GM21360 (cell line): ENCODE data around the gene TWNK.

Experiments
- ATAC-seq: cut with Tn5 transposase; IDR thresholded peaks from one replicate; pipeline ENCODE4 v1.9.1; 2021; ENCODE audit warnings: mild to moderate bottlenecking, moderate library complexity; ENCODE audit not compliant: unreplicated experiment

The TWNK gene

DNA sequence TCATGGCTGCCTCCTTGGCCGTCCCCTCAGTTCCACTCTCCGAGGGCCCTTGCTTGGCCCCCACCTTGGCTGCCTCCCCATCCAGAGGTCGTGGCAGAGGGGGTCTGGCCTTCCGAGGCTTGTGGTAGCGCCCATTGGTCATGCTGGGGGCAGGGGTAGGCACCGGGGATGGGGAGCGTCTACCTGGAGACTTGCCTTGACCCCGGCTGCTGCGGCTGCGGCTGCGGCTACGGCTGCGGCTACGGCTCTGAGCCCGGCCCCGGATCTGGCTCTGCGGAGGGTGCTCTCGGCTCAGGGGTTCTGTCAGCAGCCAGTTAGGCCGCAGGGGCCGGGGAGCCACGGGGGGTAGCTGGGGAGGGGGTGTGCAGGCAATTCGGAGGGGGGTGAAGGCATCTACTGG is 23.0 kb downstream of the TWNK start:
- no peak for ATAC-seq

DNA sequence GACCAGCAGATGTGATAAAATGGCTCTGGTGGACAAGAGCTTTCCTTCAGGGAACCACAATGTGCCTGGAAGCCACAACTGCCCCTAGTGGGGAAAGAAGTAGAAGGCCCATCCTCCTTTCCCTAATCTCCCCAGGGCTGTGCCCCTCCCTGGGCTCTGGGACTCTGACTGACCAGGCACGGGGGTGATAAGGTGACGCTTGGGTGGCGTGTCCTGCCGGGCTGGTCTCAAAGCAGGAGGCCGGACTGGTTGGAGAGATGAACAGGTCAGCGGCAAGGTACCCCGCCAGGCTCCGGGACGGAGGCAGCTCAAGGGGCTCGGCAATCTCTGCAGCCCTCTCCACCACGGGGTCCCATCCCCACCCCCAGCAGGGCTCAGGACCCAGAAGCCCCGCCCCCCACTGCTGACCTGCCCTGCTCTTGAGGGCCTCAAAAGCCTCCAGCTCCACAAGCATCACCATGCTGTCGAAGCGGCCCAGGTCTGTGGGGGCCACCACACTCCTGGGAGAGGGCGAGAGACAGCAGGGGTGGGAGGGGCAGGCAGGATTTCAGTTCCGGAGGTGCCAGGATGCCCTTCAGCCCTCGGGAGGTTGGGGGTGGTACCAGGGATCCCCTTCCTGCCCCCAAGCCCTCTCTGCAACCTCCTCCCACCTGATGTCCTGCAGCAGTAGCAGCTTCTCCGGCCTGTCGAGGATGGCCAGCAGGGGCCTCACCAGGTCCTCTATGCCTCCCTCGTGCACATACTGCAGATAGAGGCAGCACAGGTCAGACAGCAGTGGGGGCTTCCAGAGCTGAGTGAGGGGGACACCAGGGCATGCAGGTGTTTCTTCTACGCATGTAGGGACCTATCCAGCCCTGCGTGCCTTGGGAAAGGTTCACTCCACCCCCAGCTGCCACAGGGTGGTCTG is 24.4 kb downstream of the TWNK start:
- no peak for ATAC-seq

DNA sequence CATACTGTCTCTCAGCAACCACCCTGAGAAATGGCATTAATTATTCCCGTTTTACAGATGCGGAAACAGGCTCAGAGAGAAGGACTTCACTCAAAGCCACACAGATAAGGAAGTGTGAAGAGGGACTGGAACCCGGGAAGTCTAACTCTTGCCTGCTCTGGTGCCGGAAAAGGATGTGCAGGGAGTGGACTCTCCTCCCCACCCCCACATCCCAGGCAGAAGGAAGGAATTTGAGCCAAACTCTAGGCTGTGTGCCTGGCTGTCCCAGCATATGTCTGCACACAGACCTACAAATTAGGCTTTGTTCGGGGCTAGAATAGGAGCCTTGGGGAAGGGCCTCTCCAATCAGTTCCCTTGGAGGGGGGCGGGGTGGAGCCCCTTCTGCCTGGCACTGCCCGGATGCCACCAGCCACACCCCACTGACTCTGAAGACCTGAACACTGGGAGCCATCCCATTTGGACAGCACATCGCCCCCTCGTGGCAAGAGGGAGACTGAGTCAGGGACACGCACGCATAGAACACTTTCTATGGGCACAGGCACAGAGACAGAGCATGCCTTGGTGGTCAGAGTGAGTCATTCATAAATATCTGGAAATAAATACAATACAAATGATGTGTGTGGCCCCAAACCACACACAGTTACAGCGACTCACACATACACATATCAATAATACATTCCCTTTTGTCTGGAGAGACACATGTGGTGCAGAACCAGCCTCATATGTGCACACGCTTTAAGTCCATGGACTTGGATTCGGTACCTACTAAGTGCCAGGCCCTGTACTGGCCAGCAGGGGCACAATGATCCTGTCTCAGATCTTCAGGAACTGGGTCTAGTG is 25.4 kb downstream of the TWNK start:
- peak; percentile 75 for ATAC-seq

DNA sequence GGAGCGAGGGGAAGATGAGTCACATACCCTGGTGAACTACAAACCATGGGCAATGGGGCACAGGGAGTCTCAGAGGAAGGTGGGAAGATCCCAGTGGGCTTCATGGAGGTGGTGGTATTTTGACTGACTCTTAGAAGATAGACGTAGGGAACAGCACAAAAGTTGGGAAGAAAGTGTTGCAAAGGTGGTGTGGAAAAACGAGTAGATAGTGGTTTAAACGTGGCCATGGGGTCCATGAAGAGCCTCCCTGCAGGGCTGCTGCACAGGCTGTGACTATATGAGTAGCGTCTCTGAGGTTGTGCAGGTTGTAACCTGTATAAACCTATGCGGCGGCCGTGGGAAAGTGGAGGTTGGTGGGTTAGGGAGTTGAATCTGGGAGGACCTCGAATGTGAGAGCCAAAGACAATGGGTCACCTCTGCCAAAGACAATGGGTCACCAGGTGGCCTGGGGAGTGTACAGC is 26.1 kb downstream of the TWNK start:
- no peak for ATAC-seq

DNA sequence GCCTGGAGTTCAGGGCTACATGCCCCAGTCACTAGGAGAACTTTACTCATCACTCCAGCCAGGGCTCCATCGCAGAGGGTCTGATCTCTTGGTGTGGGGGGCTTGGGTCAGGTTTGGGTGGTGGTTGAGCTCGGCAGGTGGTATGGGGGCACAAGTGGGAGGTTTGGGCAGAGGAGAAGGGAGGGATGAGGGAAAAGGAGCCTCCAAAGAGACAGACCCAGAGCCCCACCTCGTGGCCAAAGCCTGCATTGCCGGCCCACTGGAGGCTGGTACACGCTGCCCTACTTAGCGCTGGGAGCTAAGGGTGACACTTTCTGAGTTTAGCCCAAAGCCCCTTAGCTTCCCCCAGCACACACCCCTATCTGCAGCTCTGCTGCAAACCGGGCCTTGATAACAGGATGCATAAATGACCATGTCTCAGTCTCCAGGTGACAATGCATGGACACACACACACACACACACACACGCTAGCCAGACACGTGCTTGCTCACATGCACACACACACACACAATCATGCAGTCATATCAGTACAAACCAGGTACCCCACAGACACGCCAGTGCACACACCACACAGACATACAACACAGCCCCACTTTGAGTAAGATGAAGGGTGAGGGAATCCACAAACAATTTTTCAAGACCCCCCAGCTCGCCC is 27.0 kb downstream of the TWNK start:
- ATAC-seq: no peak

GRCh38 chr10:101014966-101015581 is 27.7 kb downstream of the TWNK start:
- no peak for ATAC-seq

DNA sequence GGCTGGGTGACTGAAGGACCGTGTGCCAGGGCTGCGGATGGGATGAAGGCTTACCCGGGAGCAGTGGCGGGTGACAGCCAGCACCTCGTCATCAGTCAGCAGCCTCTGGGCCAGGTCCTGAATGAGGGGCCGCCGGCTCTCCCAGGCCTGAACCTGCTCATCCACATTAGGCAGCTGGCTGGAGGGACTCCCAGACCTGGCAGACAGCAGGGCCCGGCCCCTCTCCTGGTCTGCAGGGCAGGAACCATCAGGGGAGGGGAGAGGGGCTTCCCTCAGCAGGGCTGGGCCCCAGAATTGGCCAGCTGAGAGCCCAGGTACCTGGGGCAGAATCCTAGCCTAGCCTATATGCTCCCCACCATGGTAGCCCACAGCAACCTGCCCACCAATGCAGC is 28.2 kb downstream of the TWNK start:
- ATAC-seq: no peak

- no peak for ATAC-seq
These were observed 29.5 kb downstream of the TWNK start for GRCh38 chr10:101016814-101017213.

DNA sequence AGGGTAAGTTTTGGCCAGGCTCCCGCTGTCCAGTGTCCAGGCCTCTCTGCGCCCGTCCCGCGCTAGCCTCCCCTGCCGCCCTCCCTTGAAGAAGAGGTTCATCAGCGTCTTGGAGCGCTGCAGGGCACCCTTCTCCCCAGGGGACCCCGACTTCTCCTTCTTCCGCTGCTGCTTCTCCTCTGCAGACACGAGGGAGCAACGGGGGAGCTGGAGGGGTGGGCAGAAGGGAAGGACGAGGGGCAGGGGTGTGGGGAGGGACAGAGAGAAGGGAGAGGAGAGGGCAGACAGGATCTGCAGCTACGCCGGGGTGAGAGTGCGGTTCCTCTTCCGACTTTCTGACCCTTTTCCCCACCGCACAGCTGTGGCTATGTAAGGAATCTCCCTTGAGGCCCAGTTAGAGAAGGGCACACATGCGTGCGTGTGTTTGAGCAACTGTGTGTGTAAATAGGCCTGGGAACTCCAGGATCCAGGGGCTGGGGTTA is 30.8 kb downstream of the TWNK start:
- ATAC-seq: no peak

DNA sequence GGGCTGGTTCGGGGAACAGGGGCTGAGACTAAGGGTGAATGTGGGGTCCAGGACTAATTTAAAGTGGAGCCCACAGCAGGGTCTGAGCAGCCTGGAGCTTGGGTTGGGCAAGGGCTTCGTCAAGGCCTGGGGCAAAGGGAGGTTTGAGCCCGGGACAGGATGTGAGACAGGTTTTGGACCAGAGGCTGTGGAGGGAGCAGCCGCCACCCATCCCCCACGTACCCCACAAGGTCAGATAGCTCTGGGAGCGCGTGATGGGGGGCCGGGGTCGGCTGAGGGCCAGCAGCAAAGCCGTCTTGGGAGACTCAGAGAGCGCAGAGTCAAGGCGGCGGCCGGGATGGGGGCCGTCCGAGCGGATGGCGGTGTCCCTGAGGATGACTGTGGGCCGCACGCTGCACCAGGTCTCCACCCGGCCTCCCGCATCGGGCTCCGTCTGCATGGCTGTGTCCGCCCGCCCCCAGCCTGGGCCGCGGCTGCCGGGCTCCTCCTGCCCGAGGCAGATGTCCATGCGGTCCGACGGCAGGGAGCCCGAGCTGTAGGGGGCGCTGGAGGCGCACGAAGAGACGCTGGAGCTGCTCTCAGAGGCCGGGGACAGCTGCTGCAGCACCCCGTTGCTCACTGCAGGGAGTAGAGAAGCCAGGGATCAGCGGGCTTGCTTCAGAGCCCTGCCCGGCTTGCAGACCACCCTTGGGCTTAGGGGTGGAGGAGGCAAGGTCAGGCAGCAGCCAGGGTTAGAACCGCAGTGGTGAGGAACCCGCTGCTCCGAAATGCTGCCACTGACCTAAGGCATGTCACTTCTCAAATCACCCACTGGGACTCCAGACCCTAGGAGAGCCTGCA is 31.5 kb downstream of the TWNK start:
- ATAC-seq: no peak

GRCh38 chr10:101019440-101019703 is 32.0 kb downstream of the TWNK start:
- no peak for ATAC-seq

GRCh38 chr10:101020427-101021075 is 33.2 kb downstream of the TWNK start:
- ATAC-seq: no peak

GRCh38 chr10:101021239-101021638 is 33.9 kb downstream of the TWNK start:
- no peak for ATAC-seq

- no peak for ATAC-seq
These were observed 34.4 kb downstream of the TWNK start for GRCh38 chr10:101021692-101022251.

GRCh38 chr10:101022967-101023705 is 35.8 kb downstream of the TWNK start:
- no peak for ATAC-seq

DNA sequence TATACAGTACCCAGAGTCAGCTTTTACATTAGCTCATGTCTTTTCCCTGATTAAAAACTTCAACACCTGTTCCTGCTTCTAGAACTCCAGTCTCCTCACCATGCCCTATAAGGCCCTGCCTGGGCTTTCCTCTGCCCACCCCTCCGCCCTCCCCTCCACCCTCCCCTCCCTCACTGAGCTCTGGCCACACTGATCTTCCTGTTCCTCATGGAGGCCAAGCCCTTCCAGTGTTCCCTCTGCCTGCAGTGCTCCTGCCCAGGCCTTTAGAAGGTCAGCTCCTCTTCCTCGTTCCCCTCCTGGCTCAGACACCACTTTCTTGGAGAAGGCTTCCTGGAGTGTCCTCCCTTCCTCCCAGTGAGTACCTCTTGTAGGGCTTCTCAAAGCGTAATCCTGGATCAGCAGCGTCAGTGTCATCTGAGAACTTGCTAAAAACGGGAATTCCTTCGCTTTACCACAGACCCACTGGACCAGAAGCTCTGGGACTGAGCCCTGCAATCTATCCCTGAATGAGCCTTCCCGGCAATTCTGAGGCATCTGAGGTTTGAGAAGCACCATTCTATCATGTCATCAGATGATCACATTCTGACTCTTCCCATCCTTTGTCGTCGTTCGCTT is 39.9 kb downstream of the TWNK start:
- ATAC-seq: no peak

DNA sequence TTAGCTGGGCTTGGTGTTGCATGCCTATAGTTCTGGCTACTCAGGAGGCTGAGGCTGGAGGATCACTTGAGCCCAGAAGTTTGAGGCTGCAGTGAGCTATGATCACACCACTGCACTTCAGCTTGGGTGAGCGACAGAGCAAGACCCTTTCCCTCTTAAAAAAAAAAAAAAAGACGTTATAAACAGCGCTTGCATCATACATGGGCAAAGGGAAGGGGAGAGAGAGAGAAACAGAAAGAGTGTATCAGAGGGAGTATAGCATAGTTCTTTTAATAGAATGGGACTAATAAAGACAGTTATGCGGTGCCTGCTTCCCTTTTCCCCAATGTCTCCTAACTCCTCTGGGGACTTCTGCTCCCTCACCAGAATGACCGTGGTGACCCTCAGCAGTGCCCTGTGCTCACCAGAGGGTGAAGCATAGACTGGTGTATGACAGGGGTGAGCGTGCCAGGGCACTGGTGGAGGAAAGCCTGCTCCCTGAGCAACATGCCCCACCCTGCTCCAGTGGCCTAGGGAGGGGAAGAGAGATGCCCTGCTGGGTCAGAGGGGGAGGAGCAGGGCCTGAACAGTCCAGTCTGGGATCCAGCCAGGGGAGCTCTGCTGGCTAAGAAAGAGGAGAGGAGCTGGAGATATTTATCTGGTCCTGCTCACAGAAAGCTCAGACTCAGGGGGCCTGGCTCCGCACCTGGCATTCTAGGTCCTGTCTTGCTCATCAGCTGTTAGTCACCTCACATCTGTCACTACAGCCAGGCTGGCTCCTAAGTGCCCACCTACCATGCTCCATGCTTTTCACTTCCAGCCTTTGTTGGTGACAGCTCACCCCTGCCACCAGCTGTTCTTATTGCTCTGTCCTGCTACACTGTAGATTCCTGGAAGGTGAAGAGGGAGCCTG is 41.3 kb downstream of the TWNK start:
- ATAC-seq: no peak
